ENCODE results near the gene CNP.
A peak's percentile ranks its signal among the peaks of the same experiment; 100 is the strongest.
"Not testable (repeated sequence)": the region's sequence is repeated elsewhere in the genome, so short reads cannot be mapped to it uniquely, and the experiment has no call there.

CNP gene

DNA sequence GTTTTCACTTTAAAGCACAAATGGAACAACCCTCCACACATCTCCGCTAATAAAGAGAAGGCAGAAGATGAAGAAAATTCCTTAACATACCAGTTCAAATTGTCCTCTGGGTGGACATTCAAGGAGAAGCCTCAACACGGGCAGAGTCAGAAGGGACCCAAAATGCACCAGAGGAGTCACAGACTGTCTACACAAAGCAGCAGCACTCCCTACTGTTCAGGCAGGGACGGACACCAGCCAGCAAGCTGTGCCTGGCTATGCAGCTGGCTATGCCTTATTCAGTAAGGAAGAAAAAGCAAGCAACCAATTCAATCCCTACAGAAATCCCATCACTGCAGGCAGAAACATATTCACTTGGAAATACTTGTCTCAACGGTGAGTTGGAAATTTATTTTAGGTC lies 42.6 kb downstream of the CNP start:
- DNase-seq (ENCODE audit: low read depth): no peak

DNA sequence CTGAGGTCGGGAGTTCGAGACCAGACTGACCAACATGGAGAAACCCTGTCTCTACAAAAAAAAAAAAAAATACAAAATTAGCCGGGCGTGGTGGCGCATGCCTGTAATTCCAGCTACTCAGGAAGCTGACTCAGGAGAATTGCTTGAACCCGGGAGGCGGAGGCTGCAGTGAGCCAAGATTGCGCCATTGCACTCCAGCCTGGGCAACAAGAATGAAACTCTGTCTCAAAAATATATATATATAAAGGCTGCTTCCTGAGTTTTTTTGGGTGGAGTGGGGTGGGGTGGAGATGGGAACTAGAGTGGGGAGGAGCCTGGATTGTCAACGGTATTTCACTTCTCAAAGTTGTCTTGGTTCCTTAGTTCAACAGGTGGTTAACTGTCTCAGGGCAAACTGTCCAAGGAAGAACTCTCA lies 43.7 kb downstream of the CNP start:
- not testable (repeated sequence) for DNase-seq (ENCODE audit: low read depth)

DNA sequence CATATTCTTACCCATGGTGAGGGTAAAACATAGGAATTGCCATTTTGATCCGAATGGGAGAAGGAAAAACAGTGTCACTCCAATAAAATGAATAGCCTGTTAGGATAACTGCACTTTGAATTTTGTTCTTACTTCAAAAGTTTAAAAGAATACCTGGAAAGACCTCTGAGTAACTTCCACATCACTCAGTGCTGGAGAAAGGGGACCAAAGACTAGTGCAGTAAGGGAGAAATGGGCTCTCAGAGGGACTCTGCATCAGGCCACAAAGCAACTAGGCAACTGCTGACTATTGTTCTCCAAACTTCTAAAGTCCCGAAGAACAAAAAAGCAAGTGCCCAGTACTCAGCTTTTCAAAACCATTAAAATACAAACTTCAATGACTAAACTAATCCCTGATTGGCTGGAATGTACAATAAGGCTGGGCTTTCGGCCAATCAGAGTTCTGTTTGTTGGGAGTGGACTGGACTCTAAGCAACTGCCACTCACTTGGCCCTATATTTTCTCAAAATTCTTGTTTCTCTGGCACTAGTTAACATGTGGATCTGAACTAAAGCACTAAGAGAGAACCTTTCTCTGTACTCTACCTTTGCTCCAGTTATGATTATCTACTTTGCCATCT lies 44.4 kb downstream of the CNP start:
- no peak for DNase-seq (ENCODE audit: low read depth)

DNA sequence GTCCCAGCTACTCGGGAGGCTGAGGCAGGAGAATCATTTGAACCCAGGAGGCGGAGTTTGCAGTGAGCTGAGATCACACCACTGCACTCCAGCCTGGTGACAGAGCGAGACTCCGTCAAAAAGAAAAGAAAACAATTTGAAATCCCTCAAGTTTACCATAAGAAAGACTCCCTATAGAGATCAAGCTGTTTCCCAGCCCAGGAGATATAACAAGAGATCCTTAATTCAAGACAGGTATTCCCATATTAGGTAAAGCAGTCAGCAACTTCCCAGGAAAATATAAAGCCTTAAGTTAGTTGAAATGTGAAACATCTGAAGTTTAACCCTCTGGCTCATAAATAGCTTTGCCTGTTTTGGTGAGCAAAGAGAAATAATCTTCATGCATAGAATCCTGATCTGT lies 45.8 kb downstream of the CNP start:
- DNase-seq (ENCODE audit: low read depth): not testable (repeated sequence)

GRCh38 chr17:42013740-42014139 lies 47.1 kb downstream of the CNP start:
- DNase-seq (ENCODE audit: low read depth): not testable (repeated sequence)

- DNase-seq (ENCODE audit: low read depth): no peak
Observed at GRCh38 chr17:42016411-42016831, 49.8 kb downstream of the CNP start.

DNA sequence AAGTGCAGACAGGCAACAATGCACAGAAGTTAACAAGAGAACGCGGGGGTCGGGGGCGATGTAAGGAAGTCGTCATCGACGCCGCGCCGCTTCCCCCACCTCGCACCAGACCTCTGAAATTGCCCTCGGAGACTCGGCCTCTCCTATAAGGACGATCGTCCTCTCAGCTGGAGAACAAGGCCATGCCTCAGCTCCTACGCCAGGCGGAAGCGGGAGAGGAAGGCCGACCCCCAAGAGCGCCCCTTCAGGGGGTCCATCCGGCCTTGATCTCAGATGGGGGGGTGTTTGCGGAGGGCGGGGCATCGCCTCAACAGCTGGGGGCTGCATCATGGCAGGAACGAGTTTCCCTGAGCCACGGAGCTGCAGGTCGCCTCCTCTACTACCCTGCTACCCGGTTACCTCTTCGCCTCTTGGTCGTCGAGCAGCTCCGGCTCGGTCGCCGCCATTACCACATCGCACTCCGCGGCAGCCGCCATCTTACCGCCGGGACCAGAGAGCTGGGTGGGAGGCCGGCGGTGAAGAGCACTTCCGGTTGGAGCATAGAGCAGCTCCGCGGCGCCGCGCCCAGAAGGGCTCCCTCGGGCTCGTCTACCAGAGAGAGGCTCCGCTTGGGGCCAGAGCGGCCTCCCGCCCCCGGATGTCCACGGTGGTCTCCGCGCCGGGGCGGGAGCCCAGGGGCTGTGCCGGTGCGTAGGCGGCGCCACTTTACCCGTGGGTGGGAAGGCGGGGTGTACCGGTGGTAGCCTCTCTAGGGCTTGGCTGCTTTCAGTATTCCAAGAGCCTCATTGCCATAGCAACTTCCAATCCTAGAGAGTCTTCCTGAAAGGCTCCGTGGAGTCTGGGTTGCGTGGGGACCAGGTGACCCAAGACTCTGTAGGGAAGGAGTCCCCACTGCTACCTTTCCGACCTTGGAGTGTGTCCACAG lies 50.6 kb downstream of the CNP start, which contains the start of gene DNAJC7:
TSS of gene DNAJC7 (minus strand) at position 499 of the 925 bp plus-strand sequence. CDS start at position 476, 23 bp downstream.
- peak; percentile 85 for DNase-seq (ENCODE audit: low read depth)

DNA sequence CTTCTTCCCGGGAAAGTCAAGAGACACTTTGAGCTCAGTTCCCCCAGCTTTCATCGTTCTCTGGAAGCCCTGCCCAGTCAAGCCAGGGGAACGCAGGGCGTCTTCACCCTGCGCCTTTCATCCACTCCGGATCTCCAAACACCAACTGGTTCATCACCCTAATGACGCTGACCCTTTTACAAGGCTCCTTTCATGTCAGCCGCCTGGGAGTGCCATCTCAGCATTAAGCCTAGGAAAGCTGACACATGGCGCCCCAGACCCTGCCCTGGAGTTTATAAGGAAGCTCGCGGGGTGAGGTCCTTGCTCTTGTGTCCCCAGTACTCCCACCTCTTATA lies 51.2 kb downstream of the CNP start:
- DNase-seq (ENCODE audit: low read depth): no peak

- no peak for DNase-seq (ENCODE audit: low read depth)
Observed at GRCh38 chr17:42018339-42018738, 51.7 kb downstream of the CNP start.

- no peak for DNase-seq (ENCODE audit: low read depth)
Observed at GRCh38 chr17:42018988-42019387, 52.4 kb downstream of the CNP start.

DNA sequence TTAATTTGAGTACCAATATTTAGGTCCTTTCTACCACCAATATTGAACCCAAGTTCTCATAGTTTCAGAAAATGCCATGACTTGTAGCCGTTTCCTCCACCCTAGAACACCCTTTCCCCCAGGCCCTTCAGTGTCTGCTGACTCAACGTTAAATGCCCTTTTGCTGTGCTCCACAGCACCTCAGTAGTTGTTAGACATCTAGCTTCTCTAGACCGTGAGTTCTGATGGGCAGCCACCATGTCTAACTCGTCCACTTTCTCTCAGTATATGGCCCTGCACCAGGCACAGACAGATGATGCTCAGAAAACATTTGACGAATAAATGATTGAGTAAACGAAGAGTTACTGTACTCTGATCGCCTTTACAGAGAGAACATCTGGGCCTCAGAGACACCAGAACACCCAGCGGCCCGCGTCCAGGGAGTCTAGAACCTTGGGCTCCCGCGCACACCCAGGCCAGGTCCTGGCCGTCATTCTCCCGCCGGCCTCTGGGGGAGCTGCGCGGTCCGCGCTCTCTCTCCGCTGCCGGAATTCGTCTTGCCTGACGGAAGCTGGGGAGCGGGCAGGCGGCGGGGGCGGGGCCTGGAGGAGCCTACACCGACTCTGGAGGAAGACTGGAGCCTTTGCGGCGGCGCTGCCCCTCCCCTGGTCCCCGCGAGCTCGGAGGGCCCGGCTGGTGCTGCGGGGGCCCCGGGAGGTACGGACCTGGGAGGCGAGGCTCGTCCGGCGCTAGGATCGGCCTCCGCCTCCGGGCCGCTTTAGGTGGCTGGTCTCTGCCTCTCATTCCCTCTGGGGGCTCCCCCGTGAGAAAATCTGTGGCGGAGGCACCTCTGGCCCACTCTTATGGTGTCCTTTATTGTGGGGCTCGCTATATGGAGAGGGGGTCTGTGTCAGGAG lies 53.2 kb downstream of the CNP start, which contains the start of gene NKIRAS2:
TSS of gene NKIRAS2 (plus strand) at position 582 of the 896 bp plus-strand sequence. CDS start 1,488 bp downstream, outside the sequence.
- DNase-seq (ENCODE audit: low read depth): peak; percentile 91

DNA sequence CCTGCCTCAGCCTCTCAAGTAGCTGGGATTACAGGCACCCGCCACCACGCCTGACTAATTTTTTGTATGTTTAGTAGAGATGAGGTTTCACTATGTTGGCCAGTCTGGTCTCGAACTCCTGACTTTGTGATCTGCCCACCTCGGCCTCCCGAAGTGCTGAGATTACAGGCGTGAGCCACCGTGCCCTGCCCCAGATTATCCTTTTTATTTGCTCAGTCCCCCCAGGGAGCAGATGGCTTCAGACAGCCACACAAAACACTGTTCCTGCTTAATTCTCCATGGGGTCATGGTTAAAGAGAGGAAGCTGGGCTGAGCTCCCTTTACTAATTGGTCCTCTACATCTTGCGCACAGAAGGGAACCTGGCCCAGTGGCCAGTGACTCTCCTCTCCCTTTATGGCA lies 54.2 kb downstream of the CNP start:
- DNase-seq (ENCODE audit: low read depth): not testable (repeated sequence)

GRCh38 chr17:42023524-42024349 lies 57.1 kb downstream of the CNP start:
- no peak for DNase-seq (ENCODE audit: low read depth)

DNA sequence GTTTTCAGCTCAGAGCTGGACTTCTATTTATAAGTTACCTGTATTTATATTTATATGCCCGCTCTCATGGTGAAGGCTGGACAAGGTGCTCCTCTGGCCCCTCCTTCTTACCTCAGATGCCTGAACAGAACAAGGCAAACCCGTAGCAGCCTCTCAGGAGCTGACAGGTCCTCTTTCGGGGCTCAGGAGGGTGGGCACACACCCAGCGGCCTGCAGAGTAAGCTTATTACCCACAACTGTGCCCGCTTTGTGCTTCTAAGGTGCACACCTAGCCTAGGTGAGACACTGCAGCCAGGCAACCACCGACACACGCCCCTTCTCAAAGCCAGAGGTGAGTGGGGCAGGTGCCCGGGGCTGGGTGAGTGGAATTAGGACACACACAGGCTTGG lies 58.6 kb downstream of the CNP start:
- DNase-seq (ENCODE audit: low read depth): no peak

DNA sequence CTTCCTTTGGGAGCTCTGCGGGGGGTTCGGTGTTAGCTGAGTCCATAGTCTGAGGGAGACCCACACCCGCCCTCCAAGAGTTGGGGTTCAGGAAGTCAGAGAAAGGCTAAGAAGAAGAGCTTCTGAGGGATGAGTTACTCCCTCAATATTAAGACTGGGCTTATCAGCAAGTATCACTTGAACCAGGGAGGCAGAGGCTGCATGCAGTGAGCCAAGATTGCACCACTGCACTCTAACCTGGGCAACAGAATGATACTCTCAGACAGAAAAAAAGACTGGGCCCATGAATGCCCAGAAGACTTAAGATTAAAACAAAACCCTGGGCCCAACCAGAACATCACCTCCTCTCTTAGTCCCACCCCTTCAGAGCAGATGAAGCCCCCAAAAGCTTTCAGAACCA lies 59.3 kb downstream of the CNP start:
- DNase-seq (ENCODE audit: low read depth): no peak

- DNase-seq (ENCODE audit: low read depth): no peak
Observed at GRCh38 chr17:42026857-42027589, 60.4 kb downstream of the CNP start.

All from activated T-helper 9 cell treated with anti-CD3 and anti-CD28 coated beads, Interleukin-2, amount 50 U/mL, for 16 hours (primary cell).